Effector memory CD8-positive, alpha-beta T cell (primary cell): ENCODE results near the gene TLDC2.
"Not testable (repeated sequence)": the region's sequence is repeated elsewhere in the genome, so short reads cannot be mapped to it uniquely, and the experiment has no call there.

ENCODE experiments used
- ATAC-seq: fragments of 150-1000 bp; cut with Tn5 transposase; replicated peaks from 2 replicates; pipeline ENCODE4 v1.10.0; 2021; ENCODE audit warnings: mild to moderate bottlenecking, moderate library complexity
- DNase-seq, 3 experiments: peaks; one replicate each; pipeline ENCODE4 v3.0.0; 2021
- H3K27ac Mint-ChIP-seq, 2 donors: one replicate each; pipeline ENCODE4 v1.8.0; 2022; ENCODE audit warnings: mild to moderate bottlenecking in 2 of 2, mixed read lengths in 2 of 2, moderate library complexity in 2 of 2
- H3K27me3 Mint-ChIP-seq, 2 donors: one replicate each; pipeline ENCODE4 v1.8.0; 2022; ENCODE audit warnings: mixed read lengths in 2 of 2
- H3K36me3 Mint-ChIP-seq: one replicate; pipeline ENCODE4 v1.8.0; 2022; ENCODE audit warnings: mild to moderate bottlenecking, moderate library complexity, mixed read lengths; ENCODE audit not compliant: insufficient read depth
- H3K4me1 Mint-ChIP-seq, 2 donors: one replicate each; pipeline ENCODE4 v1.8.0; 2022; ENCODE audit warnings: low read depth in 2 of 2, mixed read lengths in 2 of 2
- H3K4me3 Mint-ChIP-seq, 2 donors: one replicate each; pipeline ENCODE4 v1.8.0; 2022; ENCODE audit warnings: mild to moderate bottlenecking in 2 of 2, mixed read lengths in 2 of 2, moderate library complexity in 2 of 2
- H3K9me3 Mint-ChIP-seq, 2 donors: one replicate each; pipeline ENCODE4 v1.8.0; 2022; ENCODE audit warnings: mixed read lengths in 2 of 2

TLDC2 gene

GRCh38 chr20:36936761-36937401 lies 60.9 kb downstream of the TLDC2 start:
- Mint-ChIP-seq H3K4me3 (peak overlapping the region; percentile 41 to 58), H3K4me1 (peaks cover 26 to 65% of the 10 kb centered on the region in 2 donors), H3K27ac (peak overlapping the region; percentile 74 to 76), H3K36me3 (peaks cover 89% of the 10 kb centered on the region)
- not testable (repeated sequence) for ATAC-seq, H3K9me3 Mint-ChIP-seq, DNase-seq, H3K27me3 Mint-ChIP-seq

GRCh38 chr20:36937402-36937770 lies 61.4 kb downstream of the TLDC2 start:
- DNase-seq, result no peak
- Mint-ChIP-seq H3K9me3 (no peaks in the 10 kb centered on the region), H3K4me1 (peaks cover 27 to 63% of the 10 kb centered on the region in 2 donors), H3K27me3 (no peaks in the 10 kb centered on the region), H3K4me3 (peak overlapping the region in 1 of 2 donors; percentile 58), H3K27ac (peak overlapping the region; percentile 74 to 76), H3K36me3 (peaks cover 89% of the 10 kb centered on the region)
- ATAC-seq, result no peak

- Mint-ChIP-seq H3K9me3 (no peaks in the 10 kb centered on the region), H3K27me3 (no peaks in the 10 kb centered on the region), H3K36me3 (peaks cover 86% of the 10 kb centered on the region), H3K4me3 (peak overlapping the region; percentile 0 to 62), H3K27ac (peak overlapping the region; percentile 99 to 100), H3K4me1 (peaks cover 47 to 66% of the 10 kb centered on the region in 2 donors)
- ATAC-seq (no peak), DNase-seq (no peak)
Measured at GRCh38 chr20:36941401-36941835, 65.5 kb downstream of the TLDC2 start.
